CD4-positive, alpha-beta T cell (primary cell): ENCODE data around the gene ASXL1. TPM values are rescaled to one million over a fixed set of nuclear protein-coding genes. Genes with fewer than 3 reads are reported as not detected.

Experiments
- ATAC-seq: fragments of 200-7000 bp; cut with Tn5 transposase; one replicate; pipeline ENCODE4 v1.10.0; 2022; ENCODE audit warnings: mild to moderate bottlenecking; ENCODE audit not compliant: poor library complexity
- CTCF ChIA-PET: fragments of 350-600 bp; sonication (Branson Sonifier 250); formaldehyde crosslinking; loops from one replicate; lab custom pipeline; 2021; ENCODE audit warnings: antibody characterized with exemption, inconsistent platforms; lab: Charles Lee
- POLR2A ChIA-PET: fragments of 350-600 bp; sonication (Branson Sonifier 250); formaldehyde crosslinking; loops from one replicate; lab custom pipeline; 2021; ENCODE audit warnings: antibody characterized with exemption, inconsistent platforms; lab: Charles Lee
- DNase-seq, 14 experiments: peaks; one replicate each; pipeline ENCODE4 v3.0.0-alpha.2; 2013 to 2020; ENCODE audit warnings: mixed read lengths in 2 of 14
- H3K27ac ChIP-seq, 2 donors: one replicate each; pipeline versions ENCODE4 v1.5.1 to v1.7.0; 2013; ENCODE audit warnings: low read length in 2 of 2, low read depth in 1 of 2, mild to moderate bottlenecking in 1 of 2
- H3K27me3 ChIP-seq, 2 experiments: 1 replicate in 1 of 2; 2 replicates in 1 of 2; pipeline versions ENCODE4 v1.6.1 to v1.7.0; 2013; ENCODE audit warnings: low read length in 2 of 2, control low read depth in 1 of 2, mild to moderate bottlenecking in 1 of 2, moderate library complexity in 1 of 2; ENCODE audit not compliant: insufficient read depth in 2 of 2, control insufficient read depth in 1 of 2
- H3K36me3 ChIP-seq: one replicate; pipeline ENCODE4 v1.6.1; 2013; ENCODE audit warnings: low read length, control low read depth; ENCODE audit not compliant: insufficient read depth
- H3K4me1 ChIP-seq: one replicate; pipeline ENCODE4 v1.6.1; 2013; ENCODE audit warnings: low read length, control low read depth; ENCODE audit not compliant: insufficient read depth
- H3K4me3 ChIP-seq: one replicate; pipeline ENCODE4 v1.5.1; 2013; ENCODE audit warnings: mild to moderate bottlenecking, low read length, moderate library complexity
- H3K9me3 ChIP-seq, 2 experiments: 1 replicate in 1 of 2; 2 replicates in 1 of 2; pipeline versions ENCODE4 v1.6.1 to v1.7.0; 2013; ENCODE audit warnings: low read length in 2 of 2, mild to moderate bottlenecking in 2 of 2, control low read depth in 1 of 2, moderate library complexity in 1 of 2; ENCODE audit not compliant: control insufficient read depth in 1 of 2, insufficient read depth in 1 of 2
- H3K27ac Mint-ChIP-seq: one replicate; pipeline ENCODE4 v1.8.0; 2020; ENCODE audit warnings: mixed read lengths
- H3K27me3 Mint-ChIP-seq: one replicate; pipeline ENCODE4 v1.8.0; 2021; ENCODE audit warnings: mixed read lengths
- H3K36me3 Mint-ChIP-seq: one replicate; pipeline ENCODE4 v1.8.0; 2021; ENCODE audit warnings: low read depth, mixed read lengths
- H3K4me1 Mint-ChIP-seq: one replicate; pipeline ENCODE4 v1.8.0; 2021; ENCODE audit warnings: low read depth, mixed read lengths
- H3K4me3 Mint-ChIP-seq: one replicate; pipeline ENCODE4 v1.8.0; 2020; ENCODE audit warnings: mild to moderate bottlenecking, mixed read lengths
- H3K9me3 Mint-ChIP-seq: one replicate; pipeline ENCODE4 v1.8.0; 2020; ENCODE audit warnings: mixed read lengths
- CTCF ChIP-seq: fragments of 200-600 bp; IDR thresholded peaks from one replicate; pipeline ENCODE4 v1.8.0; 2022; ENCODE audit warnings: antibody characterized with exemption, mild to moderate bottlenecking
- intact Hi-C, 2 experiments: fragments of 100-400 bp; cut with DNase I in 1 of 2; cut with micrococcal nuclease in 1 of 2; formaldehyde crosslinking; loops; one replicate each; pipeline versions ENCODE4 v1.15.1 to v1.9.0; 2023 to 2025; cut with DNase I, micrococcal nuclease
- total RNA-seq, 174 experiments: library from RNA in 2 of 174; stranded (reverse) in 2 of 174; gene quantifications; one replicate each; pipeline ENCODE4 v1.2.3 and lab custom pipeline; 2021 to 2026

ASXL1 gene
- total RNA-seq, 2 experiments from 2014 or later, result 213 to 222 TPM

GRCh38 chr20:32350421-32350820, 7.7 kb upstream of the ASXL1 start:
- Histone ChIP-seq H3K4me1 (no peaks in the 10 kb centered on the region), H3K36me3 (no peaks in the 10 kb centered on the region), H3K4me3 (no peak overlapping the region), H3K27me3 (no peaks in the 10 kb centered on the region), H3K9me3 (no peaks in the 10 kb centered on the region), H3K27ac (no peak overlapping the region)
- CTCF ChIA-PET, result interaction anchor here (0.5 kb wide), 1 partner anchor 78 kb away, joined by 3 read pairs; no protein-coding TSS in a partner anchor
- no peak for TF ChIP-seq CTCF
- DNase-seq (no peak), ATAC-seq (no peak)
- POLR2A ChIA-PET, result no interaction called here
- intact Hi-C loops, result loop anchor here in 1 of 2 experiments (10.0 kb wide), 1 partner anchor 66 kb away; no protein-coding TSS in a partner anchor
- no peak overlapping the region for H3K27ac Mint-ChIP-seq
- no peaks in the 10 kb centered on the region for H3K36me3 Mint-ChIP-seq
- no peaks in the 10 kb centered on the region for H3K27me3 Mint-ChIP-seq
- H3K4me1 Mint-ChIP-seq, result no peaks in the 10 kb centered on the region
- H3K9me3 Mint-ChIP-seq, result no peaks in the 10 kb centered on the region
- H3K4me3 Mint-ChIP-seq, result no peak overlapping the region

GRCh38 chr20:32352121-32352720, 5.9 kb upstream of the ASXL1 start:
- Histone ChIP-seq H3K9me3 (no peaks in the 10 kb centered on the region), H3K27me3 (no peaks in the 10 kb centered on the region), H3K27ac (no peak overlapping the region), H3K4me3 (no peak overlapping the region), H3K36me3 (no peaks in the 10 kb centered on the region), H3K4me1 (peaks cover 3% of the 10 kb centered on the region)
- Mint-ChIP-seq H3K9me3 (no peaks in the 10 kb centered on the region), H3K36me3 (peaks cover under 1% of the 10 kb centered on the region), H3K4me1 (peaks cover 4% of the 10 kb centered on the region), H3K4me3 (no peak overlapping the region), H3K27ac (no peak overlapping the region), H3K27me3 (no peaks in the 10 kb centered on the region)
- DNase-seq, result no peak
- ChIA-PET POLR2A (no interaction called here), CTCF (no interaction called here)
- intact Hi-C loops, result loop anchor here in 1 of 2 experiments (10.0 kb wide), 1 partner anchor 67 kb away; no protein-coding TSS in a partner anchor
- no peak for TF ChIP-seq CTCF
- ATAC-seq, result no peak

GRCh38 chr20:32353848-32354496, 4.2 kb upstream of the ASXL1 start:
- Mint-ChIP-seq H3K9me3 (no peaks in the 10 kb centered on the region), H3K27ac (no peak overlapping the region), H3K4me3 (peak overlapping the region; percentile 14), H3K36me3 (peaks cover 12% of the 10 kb centered on the region), H3K27me3 (no peaks in the 10 kb centered on the region), H3K4me1 (peaks cover 14% of the 10 kb centered on the region)
- H3K9me3 ChIP-seq, result no peaks in the 10 kb centered on the region
- ChIA-PET POLR2A (no interaction called here), CTCF (interaction anchor here (1.0 kb wide), 1 partner anchor 68 kb away, joined by 3 read pairs; no protein-coding TSS in a partner anchor)
- ATAC-seq (no peak), DNase-seq (no peak)
- intact Hi-C loops, result loop anchor here in 1 of 2 experiments (10.0 kb wide), 1 partner anchor 69 kb away; no protein-coding TSS in a partner anchor
- H3K36me3 ChIP-seq, result no peaks in the 10 kb centered on the region
- no peak for TF ChIP-seq CTCF
- no peaks in the 10 kb centered on the region for H3K27me3 ChIP-seq
- no peak overlapping the region for H3K4me3 ChIP-seq
- H3K4me1 ChIP-seq, result peaks cover 11% of the 10 kb centered on the region
- H3K27ac ChIP-seq, result no peak overlapping the region
